GM21529 (cell line): ENCODE results near the gene ARSG.
"Not testable (repeated sequence)": the region's sequence is repeated elsewhere in the genome, so short reads cannot be mapped to it uniquely, and the experiment has no call there.

ENCODE experiments used
- ATAC-seq: cut with Tn5 transposase; IDR thresholded peaks from one replicate; pipeline ENCODE4 v1.9.1; 2021; ENCODE audit not compliant: unreplicated experiment

ARSG gene

DNA sequence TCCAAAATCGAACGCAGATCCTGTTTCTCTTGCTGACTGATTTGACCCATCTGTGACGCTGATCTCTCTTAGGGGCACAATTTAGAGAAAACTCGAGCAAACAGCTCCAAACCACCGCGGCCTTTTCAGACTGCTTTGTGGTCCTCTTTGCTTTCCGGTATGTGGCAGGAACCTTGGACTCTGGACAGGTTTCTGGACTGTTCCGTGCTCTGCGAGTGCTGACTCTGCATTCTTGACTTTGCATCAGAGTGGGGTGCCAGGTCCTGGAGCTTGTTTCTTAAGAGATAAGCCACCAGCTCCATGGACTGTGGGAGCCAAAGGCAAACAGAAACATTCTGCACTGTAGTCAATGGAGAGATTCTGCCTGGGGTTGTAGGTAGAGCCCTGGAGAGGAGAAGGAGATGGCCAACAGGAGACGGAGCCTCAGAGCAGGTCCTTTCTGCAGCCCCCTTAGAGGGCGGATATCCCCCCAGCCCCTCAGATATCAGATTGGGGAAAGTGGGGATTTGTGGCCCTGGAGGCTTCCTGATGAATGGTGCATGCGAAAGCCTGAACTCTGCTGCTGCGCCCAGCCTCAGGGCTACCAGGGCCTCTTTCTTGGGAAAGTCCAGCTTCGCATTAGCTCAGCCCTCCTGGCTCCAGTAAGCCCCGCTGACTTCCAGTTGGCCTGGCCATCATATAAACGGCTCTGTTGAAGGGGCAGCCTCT lies 100.4 kb downstream of the ARSG start:
- ATAC-seq = no peak

- ATAC-seq = no peak
Measured at GRCh38 chr17:68394608-68395331, 103.5 kb downstream of the ARSG start.

- no peak for ATAC-seq
Measured at GRCh38 chr17:68396226-68397107, 105.2 kb downstream of the ARSG start.

DNA sequence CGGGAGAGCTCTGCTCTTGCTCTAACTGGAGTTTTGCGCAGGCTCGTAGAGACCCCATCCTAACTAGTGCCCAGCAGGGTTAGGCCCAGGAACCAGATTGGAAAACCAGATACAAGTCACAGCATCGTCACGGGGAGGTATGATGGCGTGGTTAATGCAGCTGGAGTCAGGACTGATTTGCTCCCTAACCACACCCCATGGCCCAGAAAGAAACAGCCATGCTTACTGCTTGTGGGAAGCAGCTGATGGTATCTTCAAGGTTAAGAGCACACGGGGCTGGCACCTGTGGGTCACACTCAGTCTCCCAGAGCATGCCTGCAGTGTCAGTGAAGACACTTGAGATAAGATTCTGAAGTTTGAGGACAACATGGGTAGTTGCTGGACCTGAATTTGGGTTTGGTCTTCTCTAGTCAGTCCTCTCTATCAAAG lies 105.8 kb downstream of the ARSG start:
- ATAC-seq = no peak

DNA sequence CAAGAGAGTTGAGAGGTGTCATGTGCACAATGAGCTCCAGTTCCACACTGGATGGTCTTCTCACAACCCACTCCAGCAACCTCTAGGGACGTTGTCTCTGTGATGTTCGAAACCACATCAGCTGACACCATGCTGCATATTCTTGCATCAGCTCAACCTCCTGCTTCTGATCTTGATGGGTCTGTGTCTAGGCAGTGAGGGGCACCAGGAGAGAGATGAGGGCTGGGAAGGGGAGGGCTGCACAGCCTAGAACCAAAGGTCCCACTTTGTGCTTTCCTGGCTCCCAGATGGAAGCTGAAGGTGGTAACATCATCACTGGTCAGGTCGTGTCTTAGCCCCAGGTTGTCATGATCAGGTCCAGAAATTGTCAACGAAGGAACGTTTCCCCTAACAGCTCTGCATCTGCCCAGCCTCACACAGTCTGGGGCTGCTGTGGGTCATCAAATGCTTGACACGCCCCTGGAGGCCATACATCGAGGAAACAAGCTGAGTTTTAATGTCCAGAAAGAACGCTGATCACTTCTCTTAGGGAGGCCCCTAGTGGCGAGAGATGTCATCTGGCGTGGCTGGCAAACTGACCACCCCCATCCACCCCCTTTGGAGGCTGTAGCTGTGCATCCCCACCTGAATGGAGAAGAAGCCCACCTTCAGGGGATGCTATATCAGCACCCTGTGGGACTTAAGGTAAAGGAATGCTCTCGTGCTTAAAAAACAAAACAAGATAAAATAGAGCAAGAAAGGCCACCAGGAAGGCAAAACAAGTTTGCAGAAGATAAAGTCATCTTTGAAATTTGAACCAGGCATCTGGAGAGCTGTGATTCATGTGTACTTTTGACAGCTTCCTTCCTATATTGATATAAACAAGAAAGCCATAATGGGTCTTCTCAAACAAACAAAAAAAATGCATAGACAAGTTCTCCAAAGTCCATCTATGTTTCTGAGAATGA lies 107.7 kb downstream of the ARSG start:
- peak; percentile 80 for ATAC-seq

GRCh38 chr17:68399638-68400403 lies 108.5 kb downstream of the ARSG start:
- ATAC-seq = no peak

DNA sequence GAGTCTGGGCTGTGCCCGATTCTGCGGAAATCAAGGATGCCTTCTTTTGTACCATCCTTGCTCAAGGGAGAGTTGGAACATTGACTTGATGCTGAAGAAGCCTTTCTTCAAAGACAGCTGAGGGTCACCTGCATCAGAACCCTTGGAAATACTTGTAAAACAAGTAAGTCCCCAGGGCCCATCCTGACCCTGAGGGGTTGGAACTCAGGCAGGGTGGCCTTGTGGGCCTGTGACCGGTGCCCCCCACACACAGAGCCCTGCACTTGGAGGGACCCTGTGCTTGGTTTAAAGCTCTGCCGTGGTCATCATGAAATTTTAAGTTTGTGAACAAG lies 109.1 kb downstream of the ARSG start:
- ATAC-seq = no peak

DNA sequence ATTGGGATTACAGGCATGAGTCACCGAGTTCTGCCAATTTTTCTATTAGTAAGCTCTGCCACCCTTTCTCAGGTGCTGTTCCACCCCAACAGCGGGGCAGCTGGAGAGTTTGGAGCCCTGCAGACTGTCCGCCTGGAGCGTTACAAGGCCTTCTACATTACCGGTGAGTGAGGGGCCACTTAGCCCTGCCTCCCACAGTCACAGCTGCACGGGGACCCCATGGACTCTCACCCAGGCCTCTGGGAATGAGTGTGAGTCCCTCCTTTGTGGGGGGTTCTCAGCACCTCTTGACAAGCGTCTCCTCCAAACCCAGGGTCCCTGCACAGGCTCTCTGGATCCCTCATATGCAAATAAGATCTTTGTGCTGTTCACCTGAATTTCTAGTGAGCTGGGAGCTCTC lies 110.0 kb downstream of the ARSG start:
- ATAC-seq = no peak

DNA sequence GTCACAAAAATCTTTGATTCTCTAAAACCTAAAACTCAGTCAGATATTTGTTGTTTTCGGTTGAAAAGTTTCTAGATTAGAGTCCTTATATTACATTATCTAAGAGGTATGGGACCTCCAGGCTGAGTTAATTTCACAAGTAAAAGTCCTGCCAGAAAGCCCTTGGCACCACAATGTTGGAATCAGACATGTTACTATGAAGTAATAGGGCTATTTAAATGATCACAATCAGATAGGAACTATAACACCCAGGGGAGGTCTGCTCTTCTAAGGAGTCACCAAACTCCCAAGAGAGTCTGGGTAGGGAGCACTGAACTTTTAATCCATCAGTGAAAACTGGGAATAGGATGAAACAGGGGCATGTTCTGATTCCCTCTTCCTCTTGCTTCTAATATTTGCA lies 111.8 kb downstream of the ARSG start:
- ATAC-seq = no peak

DNA sequence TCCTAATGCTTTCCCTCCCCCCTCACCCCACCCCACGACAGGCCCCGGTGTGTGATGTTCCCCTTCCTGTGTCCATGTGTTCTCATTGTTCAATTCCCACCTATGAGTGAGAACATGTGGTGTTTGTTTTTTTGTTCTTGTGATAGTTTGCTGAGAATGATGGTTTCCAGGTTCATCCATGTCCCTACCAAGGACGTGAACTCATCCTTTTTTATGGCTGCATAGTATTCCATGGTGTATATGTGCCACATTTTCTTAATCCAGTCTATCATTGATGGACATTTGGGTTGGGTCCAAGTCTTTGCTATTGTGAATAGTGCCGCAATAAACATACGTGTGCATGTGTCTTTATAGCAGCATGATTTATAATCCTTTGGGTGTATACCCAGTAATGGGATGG lies 112.5 kb downstream of the ARSG start:
- ATAC-seq = not testable (repeated sequence)

GRCh38 chr17:68407656-68408055 lies 116.4 kb downstream of the ARSG start:
- not testable (repeated sequence) for ATAC-seq

GRCh38 chr17:68413597-68414560 lies 122.6 kb downstream of the ARSG start:
- ATAC-seq = not testable (repeated sequence)

- not testable (repeated sequence) for ATAC-seq
Measured at GRCh38 chr17:68414901-68415300, 123.6 kb downstream of the ARSG start.

DNA sequence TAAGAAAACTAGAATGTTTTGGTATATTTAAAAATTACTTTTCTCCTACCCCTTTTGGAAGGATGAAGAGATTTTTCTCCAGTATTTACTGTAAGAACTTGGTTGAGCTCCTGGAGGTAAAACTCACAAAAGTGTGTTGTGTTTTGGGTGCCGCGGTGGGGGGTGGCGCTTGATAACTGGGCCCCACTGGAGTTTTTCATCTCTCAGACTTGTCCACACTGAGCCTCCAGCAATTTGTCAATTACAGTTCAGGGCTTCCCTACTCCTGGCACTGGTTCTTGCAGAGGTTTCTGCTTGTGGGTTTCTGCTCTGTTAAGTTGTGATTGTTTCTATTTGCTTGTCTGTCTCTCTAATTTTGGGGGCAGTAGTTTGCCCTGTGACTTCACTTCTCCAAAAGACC lies 126.0 kb downstream of the ARSG start:
- ATAC-seq = no peak

DNA sequence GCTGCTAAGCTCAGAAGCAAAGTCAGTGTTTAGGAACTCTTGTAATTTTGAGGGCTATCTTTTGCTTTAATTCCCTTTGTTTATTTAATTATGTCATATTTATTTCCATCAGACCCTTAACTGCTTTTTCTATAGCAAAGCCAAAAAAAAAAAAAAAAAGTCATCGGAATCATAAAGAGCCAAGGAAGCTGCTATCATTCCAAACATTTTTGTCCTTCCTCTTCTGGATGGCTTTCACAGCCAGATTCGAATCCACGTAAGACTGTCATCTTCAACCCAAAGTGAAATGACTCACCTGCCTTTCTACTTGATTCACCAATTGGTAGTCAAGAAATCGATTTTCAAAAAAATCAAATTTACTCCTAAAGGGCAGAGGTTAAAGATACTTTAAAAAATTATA lies 127.6 kb downstream of the ARSG start:
- ATAC-seq = no peak

DNA sequence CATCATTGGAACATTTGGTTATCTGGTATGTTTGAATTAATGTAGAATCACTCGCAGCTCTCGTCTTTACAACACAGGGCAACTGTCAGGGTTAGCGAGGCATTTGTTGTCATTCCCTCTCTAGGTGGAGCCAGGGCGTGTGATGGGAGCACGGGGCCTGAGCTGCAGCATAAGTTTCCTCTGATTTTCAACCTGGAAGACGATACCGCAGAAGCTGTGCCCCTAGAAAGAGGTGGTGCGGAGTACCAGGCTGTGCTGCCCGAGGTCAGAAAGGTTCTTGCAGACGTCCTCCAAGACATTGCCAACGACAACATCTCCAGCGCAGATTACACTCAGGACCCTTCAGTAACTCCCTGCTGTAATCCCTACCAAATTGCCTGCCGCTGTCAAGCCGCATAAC lies 128.8 kb downstream of the ARSG start:
- no peak for ATAC-seq

DNA sequence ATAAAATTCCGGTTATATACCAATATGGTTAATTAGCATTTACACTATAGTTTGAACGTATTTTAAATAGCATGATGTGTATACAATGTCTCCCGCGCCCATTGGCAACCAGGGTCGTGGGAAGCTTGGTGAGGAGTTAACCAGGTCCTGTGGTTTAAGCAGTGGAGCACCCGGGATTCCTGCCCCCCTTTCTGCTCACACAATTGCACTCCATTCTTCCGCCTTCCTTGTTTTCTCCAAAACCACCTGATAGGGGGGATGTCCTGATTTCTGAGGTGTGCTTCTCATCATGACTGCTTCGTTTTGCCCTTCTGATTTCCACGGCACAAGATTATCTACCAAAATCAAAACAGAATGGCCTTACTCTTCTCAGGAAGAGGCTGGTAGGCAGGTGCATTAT lies 130.2 kb downstream of the ARSG start:
- no peak for ATAC-seq

DNA sequence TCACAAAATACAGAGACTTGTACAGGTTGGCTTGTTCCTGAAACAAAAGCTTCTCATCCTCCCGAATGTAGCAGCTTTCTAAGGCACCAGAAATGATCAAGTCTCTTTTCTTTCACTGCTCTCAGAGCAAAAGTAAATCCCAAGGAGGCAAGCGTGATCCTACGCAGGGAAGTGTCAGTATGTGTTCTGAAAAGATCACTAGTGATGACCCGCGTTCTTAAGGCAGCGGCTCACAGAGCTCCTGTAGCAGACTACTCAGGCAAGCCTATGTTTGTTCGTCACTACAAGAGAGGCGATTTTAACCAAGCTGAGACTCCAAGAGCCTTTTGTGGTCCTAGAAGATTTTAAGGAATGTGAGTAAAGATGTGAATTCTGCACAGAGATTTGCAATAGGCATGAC lies 131.5 kb downstream of the ARSG start:
- no peak for ATAC-seq

- no peak for ATAC-seq
Measured at GRCh38 chr17:68423251-68423650, 132.0 kb downstream of the ARSG start.
